ENCODE results near the gene PEBP1.

Gene PEBP1

GRCh38 chr12:118193958-118194357 is 58.0 kb downstream of the PEBP1 start:
- no peak for DNase-seq (ENCODE audit: low read depth)

Measured in EH (cell line).